Germinal center (tissue), 1 donor: Measurements from ENCODE around the gene DIAPH2.
"Not testable (repeated sequence)": the region's sequence is repeated elsewhere in the genome, so short reads cannot be mapped to it uniquely, and the experiment has no call there.

Experiments
- DNase-seq: peaks from one replicate; pipeline ENCODE4 v3.0.0; 2012; ENCODE audit warnings: mixed read lengths, low spot score

DIAPH2 gene

GRCh38 chrX:96824166-96824565 is 139.5 kb downstream of the DIAPH2 start:
- no peak for DNase-seq

- no peak for DNase-seq
These were observed 148.7 kb downstream of the DIAPH2 start for GRCh38 chrX:96833333-96833732.

- DNase-seq = no peak
These were observed 149.5 kb downstream of the DIAPH2 start for GRCh38 chrX:96834137-96834536.

- peak; percentile 27 for DNase-seq
These were observed 151.1 kb downstream of the DIAPH2 start for GRCh38 chrX:96835660-96836289.

GRCh38 chrX:96837808-96838207 is 153.2 kb downstream of the DIAPH2 start:
- no peak for DNase-seq

- no peak for DNase-seq
These were observed 153.9 kb downstream of the DIAPH2 start for GRCh38 chrX:96838537-96838936.

- no peak for DNase-seq
These were observed 156.7 kb downstream of the DIAPH2 start for GRCh38 chrX:96841325-96841724.

- DNase-seq = not testable (repeated sequence)
These were observed 157.2 kb downstream of the DIAPH2 start for GRCh38 chrX:96841866-96842265.

- no peak for DNase-seq
These were observed 158.9 kb downstream of the DIAPH2 start for GRCh38 chrX:96843566-96843965.

- DNase-seq = no peak
These were observed 162.2 kb downstream of the DIAPH2 start for GRCh38 chrX:96846841-96847240.

GRCh38 chrX:96859422-96859821 is 174.8 kb downstream of the DIAPH2 start:
- DNase-seq = not testable (repeated sequence)

- no peak for DNase-seq
These were observed 176.6 kb downstream of the DIAPH2 start for GRCh38 chrX:96861218-96861617.

GRCh38 chrX:96861661-96862060 is 177.0 kb downstream of the DIAPH2 start:
- DNase-seq = no peak

- no peak for DNase-seq
These were observed 199.0 kb downstream of the DIAPH2 start, which contains the start of gene RPA4 for GRCh38 chrX:96883608-96884007. Gene RPA4 (plus strand): TSS chrX:96883908. CDS start chrX:96884311, 403 bp downstream.

- no peak for DNase-seq
These were observed 199.4 kb downstream of the DIAPH2 start for GRCh38 chrX:96884027-96884426.

- no peak for DNase-seq
These were observed 205.1 kb downstream of the DIAPH2 start for GRCh38 chrX:96889726-96890125.

GRCh38 chrX:96906741-96907140 is 222.1 kb downstream of the DIAPH2 start:
- DNase-seq = no peak

GRCh38 chrX:96907516-96908272 is 223.1 kb downstream of the DIAPH2 start:
- DNase-seq = no peak

- no peak for DNase-seq
These were observed 224.6 kb downstream of the DIAPH2 start for GRCh38 chrX:96909291-96909690.

- no peak for DNase-seq
These were observed 234.2 kb downstream of the DIAPH2 start for GRCh38 chrX:96918864-96919263.

- no peak for DNase-seq
These were observed 235.0 kb downstream of the DIAPH2 start for GRCh38 chrX:96919672-96920071.

GRCh38 chrX:96924581-96924980 is 239.9 kb downstream of the DIAPH2 start:
- no peak for DNase-seq

- no peak for DNase-seq
These were observed 244.4 kb downstream of the DIAPH2 start for GRCh38 chrX:96929036-96929435.

GRCh38 chrX:96957718-96958117 is 273.1 kb downstream of the DIAPH2 start:
- no peak for DNase-seq
